NT2/D1 (cell line): ENCODE results near the gene SLC3A2.

Experiments
- SUZ12 ChIP-seq: IDR thresholded peaks from 2 replicates; pipeline ENCODE4 v1.6.1; 2011; ENCODE audit not compliant: insufficient read length, insufficient read depth; ENCODE audit errors: extremely low read depth
- YY1 ChIP-seq: IDR thresholded peaks from 2 replicates; pipeline ENCODE4 v1.6.1; 2011; ENCODE audit not compliant: insufficient read length, insufficient read depth
- ZNF274 ChIP-seq: IDR thresholded peaks from 2 replicates; pipeline ENCODE4 v1.6.1; 2011; ENCODE audit warnings: mild to moderate bottlenecking, low read depth, low read length

DNA sequence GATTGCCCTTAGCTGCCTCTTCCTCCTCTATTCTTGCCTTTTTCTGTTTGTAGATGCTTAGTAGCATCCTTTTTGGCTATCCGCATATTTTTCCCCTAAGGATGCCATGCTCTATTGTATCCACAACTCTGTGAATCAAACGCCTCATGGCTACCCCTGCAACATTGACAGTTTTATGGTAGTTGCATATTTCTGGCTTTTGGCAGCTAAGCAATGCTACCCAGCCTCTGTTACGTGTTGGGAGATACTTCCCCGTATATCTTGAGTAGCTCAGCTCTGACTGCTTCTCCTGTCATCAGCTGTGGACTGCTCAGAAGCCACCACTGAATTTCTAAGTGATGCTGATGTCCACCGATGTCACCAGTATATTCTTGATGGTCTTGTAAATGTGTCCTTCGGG is 15.1 kb upstream of the SLC3A2 start:
- TF ChIP-seq YY1 (no peak), ZNF274 (no peak), SUZ12 (no peak)
